Psoas muscle (tissue), 8 donors: ENCODE measurements around the gene ERCC2. TPM values are rescaled to one million over a fixed set of nuclear protein-coding genes. Genes with fewer than 3 reads are reported as not detected.
A peak's percentile ranks its signal among the peaks of the same experiment; 100 is the strongest.

Experiments used
- ATAC-seq, 4 donors: fragments of 200-7000 bp; cut with Tn5 transposase; one replicate each; pipeline ENCODE4 v1.9.1; 2020; ENCODE audit warnings: moderate library complexity in 3 of 4, mild to moderate bottlenecking in 2 of 4
- DNase-seq, 2 donors: peaks; one replicate each; pipeline ENCODE4 v3.0.0-alpha.2; 2020
- H3K27ac ChIP-seq: fragments of 200-600 bp; one replicate; pipeline ENCODE4 v1.8.0; 2022
- H3K27me3 ChIP-seq, 3 donors: fragments of 200-600 bp in 1 of 3; one replicate each; pipeline versions ENCODE4 v1.6.1 to v1.8.0; 2013 to 2022; ENCODE audit warnings: low read length in 2 of 3, mild to moderate bottlenecking in 2 of 3, moderate library complexity in 1 of 3; ENCODE audit not compliant: insufficient read depth in 3 of 3
- H3K36me3 ChIP-seq, 2 donors: fragments of 200-600 bp in 1 of 2; one replicate each; pipeline versions ENCODE4 v1.6.1 to v1.8.0; 2013 to 2022; ENCODE audit warnings: low read depth in 1 of 2, mild to moderate bottlenecking in 1 of 2, moderate library complexity in 1 of 2; ENCODE audit not compliant: insufficient read depth in 1 of 2
- H3K4me1 ChIP-seq: fragments of 200-600 bp; one replicate; pipeline ENCODE4 v1.8.0; 2022
- H3K4me3 ChIP-seq: fragments of 200-600 bp; one replicate; pipeline ENCODE4 v1.8.0; 2022; ENCODE audit warnings: mild to moderate bottlenecking
- H3K9me3 ChIP-seq: fragments of 200-600 bp; one replicate; pipeline ENCODE4 v1.8.0; 2022
- CTCF ChIP-seq: fragments of 200-600 bp; IDR thresholded peaks from one replicate; pipeline ENCODE4 v1.8.0; 2022; ENCODE audit warnings: antibody characterized with exemption
- whole genome bisulfite sequencing, 3 donors: extraction: QIAGEN DNeasy Blood & Tissue Kit; methylation state at CpG; one replicate each; pipeline versions ENCODE4 v1.1.6 to v1.1.7; 2013; 5-methylcytosine and 5-hydroxymethylcytosine counted together
- intact Hi-C, 2 donors: fragments of 100-400 bp; cut with DNase I; formaldehyde crosslinking; loops; one replicate each; pipeline versions ENCODE4 v1.11.0 to v1.14.2; 2022
- polyA plus RNA-seq, 3 donors: library from polyadenylated mRNA; stranded (reverse); fragments of 200-250 nt; gene quantifications; one replicate each; pipeline ENCODE4 v1.2.3, GENCODE V29; 2013
- total RNA-seq, 4 donors: library from RNA; stranded (reverse); fragmentation: NEBNext Ultra II Directional in 2 of 4; extraction: Animal tissue kit (Norgen Biotek cat#: 25700) in 2 of 4; gene quantifications; one replicate each; pipeline versions ENCODE4 v1.2.1 to v1.2.4, GENCODE V29; 2021 to 2023
- donor health status: healthy with polysubstance abuse.
- donor health status: DM: no; HTN: no; CAD: no; lungs with moderate emphysema.
- donor health status: Bipolar disorder and iron deficiency.
- donor health status: healthy.
- donor health status: DM: yes; HTN: yes; CAD: no.
- donor health status: DM: no; HTN: no; CAD: no.
- donor health status: DM: no; HTN: no; CAD: no.
- donor health status: DM: yes; HTN: yes; CAD: no.

The ERCC2 gene
- total and polyA plus RNA-seq, 7 donors = 5.0 to 16.4 (median 9.3) TPM

GRCh38 chr19:45327404-45328143 lies 42.8 kb downstream of the ERCC2 start:
- no peak for DNase-seq
- no peak for TF ChIP-seq CTCF
- no peaks in the 10 kb centered on the region for H3K36me3 ChIP-seq
- H3K27ac ChIP-seq = peak overlapping the region; percentile 70
- no peaks in the 10 kb centered on the region for H3K9me3 ChIP-seq
- H3K4me3 ChIP-seq = no peak overlapping the region
- intact Hi-C loops = loop anchor here (5.0 to 10.0 kb wide), 2 partner anchors 167 to 170 kb away; partner anchors contain the start of genes PPM1N (in 2 of the 2) and RTN2 (in 2 of the 2)
- H3K27me3 ChIP-seq = no peaks in the 10 kb centered on the region
- peaks cover 11% of the 10 kb centered on the region for H3K4me1 ChIP-seq
- 67 to 73% (median 69%) methylated on average over 13 of the region's 13 CpGs for WGBS, 3 donors
- ATAC-seq = no peak

DNA sequence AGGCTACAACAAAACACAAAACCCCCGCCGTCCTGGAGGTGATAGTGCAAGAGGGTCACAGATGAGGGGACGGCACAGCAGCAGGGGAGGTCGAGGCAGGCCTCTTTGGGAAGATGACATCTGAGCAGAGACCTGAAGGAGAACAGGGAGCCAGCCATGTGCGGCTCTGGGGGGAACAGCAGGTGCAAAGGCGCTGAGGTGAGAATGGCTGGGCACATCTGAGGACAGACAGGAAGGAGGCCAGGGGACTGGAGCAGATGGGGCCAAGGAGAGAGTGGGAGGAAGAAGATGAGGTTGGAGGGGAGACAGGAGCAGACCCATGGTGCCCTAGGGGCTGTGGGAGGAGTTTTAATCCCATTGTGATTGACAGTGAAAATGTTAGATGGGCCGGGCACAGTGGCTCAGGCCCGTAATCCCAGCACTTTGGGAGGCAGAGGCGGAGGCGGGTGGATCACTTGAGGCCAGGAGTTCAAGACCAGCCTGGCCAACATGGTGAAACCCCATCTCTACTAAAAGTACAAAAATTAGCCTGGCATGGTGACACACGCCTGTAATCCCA lies 45.9 kb downstream of the ERCC2 start:
- Histone ChIP-seq H3K27me3 (no peaks in the 10 kb centered on the region), H3K4me1 (peaks cover 23% of the 10 kb centered on the region), H3K4me3 (peak overlapping the region; percentile 66), H3K36me3 (no peaks in the 10 kb centered on the region), H3K9me3 (no peaks in the 10 kb centered on the region), H3K27ac (peak overlapping the region; percentile 97)
- DNase-seq (no peak), ATAC-seq (no peak)
- intact Hi-C loops = loop anchor here in 1 of 2 donors (10.0 kb wide), 1 partner anchor 170 kb away; the partner anchor contains the start of genes PPM1N and RTN2
- no peak for TF ChIP-seq CTCF
- WGBS, 3 donors = 20 to 32% (median 23%) methylated on average over 11 of the region's 11 CpGs

DNA sequence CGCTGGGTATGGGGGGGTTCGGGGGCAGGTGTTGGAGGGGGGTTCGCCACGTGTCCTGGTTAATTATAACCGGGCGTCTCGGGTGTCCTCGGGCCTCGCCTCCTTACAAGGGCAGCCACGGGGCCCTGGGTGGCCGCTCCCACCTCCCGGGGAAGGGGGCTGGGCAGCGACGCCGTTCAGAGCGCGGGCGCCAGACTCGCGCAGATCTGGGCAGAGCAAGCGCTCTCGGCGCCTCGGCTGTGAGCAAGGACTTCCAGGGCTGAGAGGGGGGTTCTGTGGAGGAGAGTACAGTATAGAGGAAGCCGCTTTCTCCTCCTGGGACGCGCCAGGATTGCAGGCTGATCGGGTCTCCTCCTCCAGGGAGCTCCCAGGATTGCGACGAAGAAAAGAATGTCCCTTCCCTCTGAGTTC lies 46.7 kb downstream of the ERCC2 start:
- ATAC-seq (peak; percentile 66 to 75 (median 72)), DNase-seq (peak; percentile 77 to 91)
- intact Hi-C loops = loop anchor here in 1 of 2 donors (10.0 kb wide), 1 partner anchor 171 kb away; the partner anchor contains the start of genes PPM1N and RTN2
- WGBS, 3 donors = 1% methylated on average over 30 of the region's 30 CpGs
- H3K4me1 ChIP-seq = peaks cover 20% of the 10 kb centered on the region
- no peaks in the 10 kb centered on the region for H3K9me3 ChIP-seq
- no peak for TF ChIP-seq CTCF
- H3K27me3 ChIP-seq = no peaks in the 10 kb centered on the region
- H3K36me3 ChIP-seq = peaks cover 0 to 7% of the 10 kb centered on the region in 2 donors
- peak overlapping the region; percentile 66 for H3K4me3 ChIP-seq
- peak overlapping the region; percentile 97 for H3K27ac ChIP-seq

GRCh38 chr19:45322744-45323281 lies 47.6 kb downstream of the ERCC2 start, which contains the start of gene CKM:
CKM (minus strand) TSS chr19:45322875; CDS start chr19:45319713, 3,162 bp downstream.
- peak; percentile 71 to 79 for DNase-seq
- Histone ChIP-seq H3K27ac (peak within 1 kb of the TSS; percentile 97), H3K36me3 (peaks cover 0 to 14% of the 10 kb centered on the region in 2 donors), H3K27me3 (no peaks in the 10 kb centered on the region), H3K9me3 (no peaks in the 10 kb centered on the region), H3K4me3 (peak within 1 kb of the TSS; percentile 66), H3K4me1 (peaks cover 14% of the 10 kb centered on the region)
- no peak for TF ChIP-seq CTCF
- 8 to 13% (median 9%) methylated on average over 13 to 15 of the region's 15 CpGs for whole genome bisulfite sequencing, 3 donors
- peak; percentile 55 to 78 (median 62) for ATAC-seq
- intact Hi-C loops = loop anchor here in 1 of 2 donors (10.0 kb wide), 1 partner anchor 172 kb away; the partner anchor contains the start of genes PPM1N and RTN2
